Hepatocyte (in vitro differentiated cells): ENCODE measurements around the gene ITGB1BP1.

Experiments
- EZH2 ChIP-seq: fragments of 200-600 bp; sonication (generic); IDR thresholded peaks from 2 replicates; pipeline ENCODE4 v1.6.1; 2016; ENCODE audit warnings: antibody characterized with exemption, mild to moderate bottlenecking, borderline replicate concordance
- EZH2phosphoT487 ChIP-seq: fragments of 200-600 bp; sonication (generic); IDR thresholded peaks from one replicate; pipeline ENCODE4 v1.6.1; 2018; ENCODE audit warnings: antibody characterized with exemption, mild to moderate bottlenecking, low read depth, moderate library complexity; ENCODE audit not compliant: unreplicated experiment, severe bottlenecking
- TF ChIP-seq, protein P1 (sequence below): fragments of 200-600 bp; sonication (generic); IDR thresholded peaks from 2 replicates; pipeline ENCODE4 v1.5.1; 2016; ENCODE audit warnings: antibody characterized with exemption, mild to moderate bottlenecking; ENCODE audit not compliant: poor library complexity

DNA sequence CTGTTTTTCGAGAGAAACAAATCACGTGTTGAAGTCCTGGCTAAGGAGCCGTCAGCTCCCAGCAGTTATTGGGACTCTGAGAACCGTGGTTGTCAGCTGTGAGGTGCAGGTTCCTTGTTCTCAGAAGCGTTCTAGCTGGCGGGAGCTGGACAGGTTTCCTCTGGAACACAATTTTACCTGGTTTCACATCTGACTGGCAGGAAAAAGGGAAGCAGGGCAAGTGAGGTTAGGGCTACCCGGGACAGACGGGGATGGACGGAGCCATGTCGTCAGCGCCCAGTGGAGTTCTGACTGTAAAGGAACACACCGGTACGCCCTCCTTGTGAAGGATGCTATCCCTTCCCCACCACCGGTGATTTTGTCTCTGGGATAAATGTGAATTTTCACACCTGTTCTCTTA is 26.1 kb downstream of the ITGB1BP1 start:
- TF ChIP-seq, protein P1, sequence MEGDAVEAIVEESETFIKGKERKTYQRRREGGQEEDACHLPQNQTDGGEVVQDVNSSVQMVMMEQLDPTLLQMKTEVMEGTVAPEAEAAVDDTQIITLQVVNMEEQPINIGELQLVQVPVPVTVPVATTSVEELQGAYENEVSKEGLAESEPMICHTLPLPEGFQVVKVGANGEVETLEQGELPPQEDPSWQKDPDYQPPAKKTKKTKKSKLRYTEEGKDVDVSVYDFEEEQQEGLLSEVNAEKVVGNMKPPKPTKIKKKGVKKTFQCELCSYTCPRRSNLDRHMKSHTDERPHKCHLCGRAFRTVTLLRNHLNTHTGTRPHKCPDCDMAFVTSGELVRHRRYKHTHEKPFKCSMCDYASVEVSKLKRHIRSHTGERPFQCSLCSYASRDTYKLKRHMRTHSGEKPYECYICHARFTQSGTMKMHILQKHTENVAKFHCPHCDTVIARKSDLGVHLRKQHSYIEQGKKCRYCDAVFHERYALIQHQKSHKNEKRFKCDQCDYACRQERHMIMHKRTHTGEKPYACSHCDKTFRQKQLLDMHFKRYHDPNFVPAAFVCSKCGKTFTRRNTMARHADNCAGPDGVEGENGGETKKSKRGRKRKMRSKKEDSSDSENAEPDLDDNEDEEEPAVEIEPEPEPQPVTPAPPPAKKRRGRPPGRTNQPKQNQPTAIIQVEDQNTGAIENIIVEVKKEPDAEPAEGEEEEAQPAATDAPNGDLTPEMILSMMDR, result no peak
- TF ChIP-seq EZH2 (no peak), EZH2phosphoT487 (no peak)
